GM18870 (cell line): ENCODE measurements around the gene PNP.

ENCODE experiments used
- ATAC-seq: cut with Tn5 transposase; IDR thresholded peaks from one replicate; pipeline ENCODE4 v1.9.1; 2021; ENCODE audit warnings: moderate library complexity; ENCODE audit not compliant: unreplicated experiment

Gene PNP

GRCh38 chr14:20454516-20455354 is 14.5 kb upstream of the PNP start, which contains the start of the genes APEX1 and OSGEP:
APEX1 (plus strand) TSS chr14:20455226; CDS start chr14:20455646, 420 bp downstream.
OSGEP (minus strand) TSS chr14:20454812; CDS start chr14:20454683, 129 bp downstream.
- ATAC-seq = peak; percentile 82

- peak; percentile 46 for ATAC-seq
Observed at GRCh38 chr14:20455355-20456300, 13.6 kb upstream of the PNP start.

- ATAC-seq = no peak
Observed at GRCh38 chr14:20456971-20457370, 12.2 kb upstream of the PNP start.

- ATAC-seq = no peak
Observed at GRCh38 chr14:20458031-20458789, 11.0 kb upstream of the PNP start.

DNA sequence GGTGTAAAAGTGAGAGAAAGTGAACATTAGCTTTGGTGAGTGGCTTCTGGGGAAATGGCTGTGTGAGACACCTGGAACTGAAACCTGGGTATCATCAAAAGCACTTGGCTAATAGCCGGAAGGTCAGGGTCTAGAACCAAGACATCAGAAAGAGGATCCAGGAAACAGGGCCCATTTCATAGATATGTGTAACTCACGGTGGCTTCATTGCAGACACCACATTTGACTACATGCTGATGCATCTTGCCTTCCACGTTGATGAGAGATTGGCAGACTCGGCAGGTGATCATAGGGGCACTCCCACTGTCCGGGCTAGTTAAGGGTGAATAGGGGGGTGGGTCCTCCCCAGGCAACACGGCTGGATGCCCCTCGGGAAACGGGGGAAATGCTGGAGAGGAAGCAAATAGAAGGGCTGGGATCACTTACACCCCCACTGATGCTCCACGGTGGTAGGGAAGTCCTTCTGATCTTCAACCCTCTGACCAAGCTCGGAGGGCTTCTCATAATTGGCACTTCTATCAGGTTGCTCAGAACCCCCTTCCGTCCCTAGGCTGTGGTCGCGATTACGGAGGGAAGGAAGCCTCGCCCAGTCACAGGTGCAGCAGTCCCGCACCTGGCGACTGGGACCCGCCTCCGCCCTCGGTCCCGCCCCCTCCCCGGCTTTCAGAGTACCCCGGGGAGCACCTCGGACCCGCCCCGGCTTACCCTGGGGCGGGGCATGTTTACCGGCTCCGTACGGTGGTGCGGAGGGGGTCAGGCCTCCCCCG is 8.6 kb upstream of the PNP start:
- no peak for ATAC-seq

DNA sequence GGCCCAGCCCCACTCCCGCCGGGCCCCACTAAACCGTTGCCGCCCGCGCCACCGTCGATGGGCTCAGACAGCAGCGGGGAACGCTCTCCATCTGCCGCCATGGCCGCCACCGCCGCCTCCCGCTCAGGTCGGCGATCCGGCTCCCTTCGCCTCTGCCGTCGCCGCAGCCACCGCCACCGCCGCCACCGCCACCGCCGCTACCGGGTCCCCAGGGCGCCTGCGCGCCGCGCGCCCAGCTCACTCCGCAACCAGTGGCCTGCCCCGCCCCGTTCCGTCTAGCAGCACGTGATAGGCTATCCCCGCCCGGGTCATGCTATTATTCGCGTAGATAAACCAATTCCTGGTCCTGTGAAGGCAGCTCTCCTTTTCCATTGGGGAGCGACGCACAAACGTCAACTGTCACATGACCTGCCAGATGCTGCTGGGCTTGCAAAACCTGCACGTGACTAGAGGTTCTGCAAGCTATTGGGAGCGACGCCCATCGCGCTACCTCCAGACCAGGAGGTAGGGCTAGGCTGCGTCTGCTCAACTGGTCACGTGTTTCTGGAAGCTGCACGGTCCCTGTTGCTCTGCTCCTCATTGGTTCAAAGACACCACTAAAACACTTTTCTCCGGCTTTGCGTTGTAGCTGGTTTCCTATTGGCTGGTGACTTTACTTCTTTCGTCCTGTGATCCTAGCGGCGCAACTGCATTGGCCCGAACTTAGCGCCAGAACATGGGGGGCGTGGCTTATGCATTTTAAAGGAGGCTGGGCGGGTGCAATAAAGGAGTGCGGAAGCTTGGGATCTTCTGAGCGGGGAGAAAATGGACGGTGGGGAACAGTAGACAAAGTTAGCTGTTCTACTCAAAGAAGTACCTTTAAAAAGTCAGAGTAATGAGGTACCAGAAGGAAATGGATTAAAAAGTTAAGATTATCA is 7.7 kb upstream of the PNP start, which contains the start of gene PIP4P1:
TSS of gene PIP4P1 (minus strand) at position 210 of the 917 bp plus-strand sequence. CDS start at position 101, 109 bp downstream.
- ATAC-seq = peak; percentile 95

GRCh38 chr14:20468764-20469241 is 403 bp upstream of the PNP start:
- ATAC-seq = no peak

GRCh38 chr14:20469890-20470602 is 840 bp downstream of the PNP start:
- peak; percentile 32 for ATAC-seq

GRCh38 chr14:20470603-20470901 is 1.3 kb downstream of the PNP start:
- ATAC-seq = no peak

GRCh38 chr14:20472536-20473169 is 3.4 kb downstream of the PNP start:
- no peak for ATAC-seq

DNA sequence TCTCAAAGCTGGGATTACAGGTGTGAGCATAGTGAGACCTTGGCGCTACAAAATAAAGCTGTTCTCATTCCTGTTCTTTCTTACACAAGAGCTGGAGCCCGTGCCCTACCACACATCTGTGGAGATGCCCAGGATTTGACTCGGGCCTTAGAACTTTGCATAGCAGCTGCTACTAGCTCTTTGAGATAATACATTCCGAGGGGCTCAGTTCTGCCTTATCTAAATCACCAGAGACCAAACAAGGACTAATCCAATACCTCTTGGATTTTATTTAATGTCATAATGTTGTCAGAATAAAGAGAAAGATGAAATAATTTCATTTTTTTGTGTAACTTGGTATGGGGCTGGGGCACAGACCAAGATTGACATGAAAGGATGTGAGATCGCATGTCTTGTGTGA is 7.6 kb downstream of the PNP start:
- ATAC-seq = no peak

DNA sequence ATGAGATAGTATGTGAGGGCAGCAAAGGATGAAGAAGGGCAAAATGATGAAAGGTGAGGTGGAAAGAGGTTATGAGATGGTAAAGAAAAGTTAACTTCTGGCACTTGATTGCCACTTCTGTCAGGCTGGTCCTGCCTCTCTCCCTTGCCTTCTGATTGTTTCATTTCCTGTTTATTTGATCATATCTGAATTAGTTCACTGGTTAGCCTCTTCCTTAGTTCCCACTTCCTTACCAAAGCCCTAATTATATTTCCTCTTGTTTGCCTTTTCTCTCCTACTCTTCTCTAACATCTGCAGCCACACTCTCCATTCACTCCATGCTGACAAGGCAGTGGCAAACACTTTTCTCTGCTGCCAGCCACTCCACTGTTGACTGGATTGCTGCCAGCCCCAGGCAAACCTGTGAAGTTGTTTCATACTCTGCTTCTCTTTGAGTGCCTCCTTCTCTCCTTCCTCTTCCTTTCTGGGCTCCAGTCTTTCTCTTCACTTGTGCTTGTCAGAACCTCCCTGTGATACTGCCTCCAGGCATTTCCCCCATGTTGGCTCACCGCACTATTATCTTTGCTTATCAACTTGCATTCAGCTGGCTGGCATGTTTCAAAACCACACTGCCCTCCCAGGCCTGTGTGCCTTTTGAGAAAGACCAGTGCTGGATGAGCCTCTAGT is 8.1 kb downstream of the PNP start:
- ATAC-seq = no peak

GRCh38 chr14:20478894-20479293 is 9.7 kb downstream of the PNP start:
- no peak for ATAC-seq

- ATAC-seq = no peak
Observed at GRCh38 chr14:20482382-20482781, 13.2 kb downstream of the PNP start.

DNA sequence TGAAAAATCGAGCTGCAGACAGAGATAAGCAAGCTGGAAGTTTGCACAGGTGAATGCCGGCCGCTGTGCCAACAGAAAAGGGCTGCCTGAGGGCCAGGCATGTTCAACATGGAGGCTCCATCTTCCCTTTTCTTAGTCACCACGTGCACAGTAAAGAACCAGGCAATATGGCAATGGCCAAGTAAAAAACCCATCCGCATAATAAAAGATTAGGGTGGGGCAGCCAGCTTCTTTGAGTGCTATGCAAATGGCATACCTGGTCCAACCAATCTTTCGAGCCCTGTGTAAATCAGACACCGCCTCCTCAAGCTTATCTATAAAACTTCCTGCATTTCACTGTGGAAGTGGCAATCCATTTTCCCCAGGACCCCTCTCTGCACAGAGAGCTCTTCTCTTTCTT is 16.7 kb downstream of the PNP start:
- no peak for ATAC-seq

- no peak for ATAC-seq
Observed at GRCh38 chr14:20486684-20487395, 17.6 kb downstream of the PNP start.

DNA sequence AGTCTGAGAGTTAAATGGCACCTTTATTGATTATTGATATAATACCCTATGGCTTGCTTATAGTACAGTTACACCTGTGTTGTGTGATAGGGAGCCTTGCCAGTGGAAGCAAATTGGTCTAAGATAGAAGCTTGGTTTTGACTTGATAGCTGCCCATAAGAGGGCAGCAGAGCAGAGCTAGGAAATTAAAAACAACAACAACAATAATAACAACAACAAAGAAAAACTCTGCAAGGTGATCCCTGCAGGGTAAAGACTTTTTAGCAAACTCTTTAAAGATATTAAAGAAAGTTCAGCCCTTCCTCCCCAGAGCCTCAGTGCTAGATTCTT is 18.2 kb downstream of the PNP start:
- ATAC-seq = no peak
